DND-41 (cell line): ENCODE data around the gene SLC38A10.
"Not testable (repeated sequence)": the region's sequence is repeated elsewhere in the genome, so short reads cannot be mapped to it uniquely, and the experiment has no call there.

Experiments used
- ATAC-seq: fragments of 200-7000 bp; cut with Tn5 transposase; 3 replicates; pipeline ENCODE4 v1.9.1; 2021; ENCODE audit warnings: low read depth; ENCODE audit not compliant: insufficient read depth
- DNase-seq: peaks from one replicate; pipeline ENCODE4 v3.0.0-alpha.2; 2020
- H2AFZ ChIP-seq: 2 replicates; pipeline ENCODE4 v1.6.0; 2012; ENCODE audit warnings: low read depth, low read length
- H3K27ac ChIP-seq: 2 replicates; pipeline ENCODE4 v1.5.1; 2012; ENCODE audit warnings: low read length, inconsistent platforms
- H3K27me3 ChIP-seq: fragments of 200-600 bp; sonication (generic); 2 replicates; pipeline ENCODE4 v1.6.0; 2012; ENCODE audit warnings: low read length, mild to moderate bottlenecking, inconsistent platforms; ENCODE audit not compliant: insufficient read depth, poor library complexity
- H3K36me3 ChIP-seq: 2 replicates; pipeline ENCODE4 v1.5.1; 2012; ENCODE audit warnings: low read length, inconsistent platforms; ENCODE audit not compliant: insufficient read depth
- H3K4me1 ChIP-seq: 2 replicates; pipeline ENCODE4 v1.5.1; 2012; ENCODE audit warnings: mild to moderate bottlenecking, low read length; ENCODE audit not compliant: insufficient read depth
- H3K4me2 ChIP-seq: 2 replicates; pipeline ENCODE4 v1.6.0; 2012; ENCODE audit warnings: mild to moderate bottlenecking, moderate library complexity, low read length, inconsistent platforms; ENCODE audit not compliant: insufficient read depth
- H3K4me3 ChIP-seq, 2 experiments: fragments of 200-600 bp in 1 of 2; shearing (Covaris generic) in 1 of 2; 2 replicates each; pipeline ENCODE4 v1.5.1; 2012 to 2016; ENCODE audit warnings: inconsistent platforms in 2 of 2, low read length in 2 of 2, mild to moderate bottlenecking in 2 of 2, low read depth in 1 of 2, moderate library complexity in 1 of 2
- H3K79me2 ChIP-seq: 2 replicates; pipeline ENCODE4 v1.6.0; 2012; ENCODE audit warnings: low read length, inconsistent platforms; ENCODE audit not compliant: insufficient read depth
- H3K9ac ChIP-seq: 2 replicates; pipeline ENCODE4 v1.6.0; 2012; ENCODE audit warnings: low read depth, mild to moderate bottlenecking, inconsistent platforms, low read length, moderate library complexity
- H3K9me3 ChIP-seq: 2 replicates; pipeline ENCODE4 v1.5.1; 2012; ENCODE audit warnings: low read length, moderate library complexity, mild to moderate bottlenecking, inconsistent platforms; ENCODE audit not compliant: insufficient read depth, severe bottlenecking
- H4K20me1 ChIP-seq: 2 replicates; pipeline ENCODE4 v1.6.0; 2012; ENCODE audit warnings: low read length; ENCODE audit not compliant: insufficient read depth
- CTCF ChIP-seq: IDR thresholded peaks from 2 replicates; pipeline ENCODE4 v1.5.1; 2012; ENCODE audit warnings: borderline replicate concordance, low read length, moderate library complexity, mild to moderate bottlenecking; ENCODE audit not compliant: poor library complexity, severe bottlenecking; ENCODE audit errors: extremely low read depth
- EZH2 ChIP-seq: IDR thresholded peaks from 3 replicates; pipeline ENCODE4 v1.6.1; 2012; ENCODE audit warnings: borderline replicate concordance, low read depth, mild to moderate bottlenecking, moderate library complexity, low read length, inconsistent platforms; ENCODE audit not compliant: severe bottlenecking

The SLC38A10 gene

GRCh38 chr17:81309140-81309858 is 14.2 kb upstream of the SLC38A10 start:
- no peaks in the 10 kb centered on the region for H3K27me3 ChIP-seq
- no peak overlapping the region for H2AFZ ChIP-seq
- ATAC-seq: no peak
- H3K4me1 ChIP-seq: no peaks in the 10 kb centered on the region
- no peak overlapping the region for H3K4me2 ChIP-seq
- H3K36me3 ChIP-seq: no peaks in the 10 kb centered on the region
- 0 out of 2 replicates have a peak, but pooled peaks cover 5% of the 10 kb centered on the region for H4K20me1 ChIP-seq
- TF ChIP-seq CTCF: no peak
- TF ChIP-seq EZH2: no peak
- DNase-seq: no peak
- no peaks in the 10 kb centered on the region for H3K79me2 ChIP-seq
- no peak overlapping the region for H3K27ac ChIP-seq
- H3K9me3 ChIP-seq: no peaks in the 10 kb centered on the region
- no peak overlapping the region for H3K4me3 ChIP-seq
- H3K9ac ChIP-seq: no peak overlapping the region

GRCh38 chr17:81308784-81309139 is 13.7 kb upstream of the SLC38A10 start:
- not testable (repeated sequence) for H3K9me3 ChIP-seq, H3K4me3 ChIP-seq, H4K20me1 ChIP-seq, H3K4me2 ChIP-seq, DNase-seq, H3K27ac ChIP-seq, H3K79me2 ChIP-seq, H3K4me1 ChIP-seq, ATAC-seq, H3K27me3 ChIP-seq, H3K9ac ChIP-seq, H3K36me3 ChIP-seq, H2AFZ ChIP-seq

GRCh38 chr17:81307636-81308560 is 12.8 kb upstream of the SLC38A10 start:
- DNase-seq: no peak
- TF ChIP-seq CTCF (no peak), EZH2 (no peak)

More at GRCh38 chr17:81307636-81308560, 12.8 kb upstream of the SLC38A10 start:
- no peaks in the 10 kb centered on the region for H3K36me3 ChIP-seq
- H4K20me1 ChIP-seq: 0 out of 2 replicates have a peak, but pooled peaks cover 5% of the 10 kb centered on the region
- no peak overlapping the region for H3K9ac ChIP-seq
- H3K4me2 ChIP-seq: no peak overlapping the region
- no peak overlapping the region for H3K4me3 ChIP-seq
- H2AFZ ChIP-seq: no peak overlapping the region
- H3K4me1 ChIP-seq: no peaks in the 10 kb centered on the region
- H3K27me3 ChIP-seq: no peaks in the 10 kb centered on the region
- no peak overlapping the region for H3K27ac ChIP-seq
- H3K9me3 ChIP-seq: no peaks in the 10 kb centered on the region
- no peaks in the 10 kb centered on the region for H3K79me2 ChIP-seq
- ATAC-seq: no peak
